BE2C (cell line): ENCODE data around the gene FAHD1.
A peak's percentile ranks its signal among the peaks of the same experiment; 100 is the strongest.

Experiments
- DNase-seq: peaks from one replicate; pipeline ENCODE4 v3.0.0-alpha.2; 2020
- H3K27me3 ChIP-seq: fragments of 250-450 bp; sonication (Bioruptor Pico); 2 replicates; pipeline ENCODE4 v1.5.1; 2020; ENCODE audit warnings: mild to moderate bottlenecking
- H3K36me3 ChIP-seq: fragments of 250-450 bp; sonication (Bioruptor Pico); 2 replicates; pipeline ENCODE4 v1.5.1; 2020; ENCODE audit warnings: mild to moderate bottlenecking
- H3K4me1 ChIP-seq: fragments of 250-450 bp; sonication (Bioruptor Pico); 2 replicates; pipeline ENCODE4 v1.5.1; 2020
- H3K4me3 ChIP-seq: 2 replicates; pipeline ENCODE4 v1.5.1; 2011; ENCODE audit warnings: low read depth, low read length
- H3K9me3 ChIP-seq: fragments of 250-450 bp; sonication (Bioruptor Pico); 2 replicates; pipeline ENCODE4 v1.5.1; 2020
- CTCF ChIP-seq: IDR thresholded peaks from 2 replicates; pipeline ENCODE4 v1.5.1; 2012; ENCODE audit warnings: mild to moderate bottlenecking, low read depth, low read length

Gene FAHD1

GRCh38 chr16:1780677-1781072, 46.3 kb upstream of the FAHD1 start:
- no peaks in the 10 kb centered on the region for H3K4me1 ChIP-seq
- no peak for DNase-seq
- TF ChIP-seq CTCF: no peak
- peaks cover 9% of the 10 kb centered on the region for H3K36me3 ChIP-seq
- H3K4me3 ChIP-seq: no peak overlapping the region
- no peaks in the 10 kb centered on the region for H3K27me3 ChIP-seq
- no peaks in the 10 kb centered on the region for H3K9me3 ChIP-seq

- peaks cover 9% of the 10 kb centered on the region for H3K36me3 ChIP-seq
Observed at GRCh38 chr16:1781254-1781653, 45.8 kb upstream of the FAHD1 start.

GRCh38 chr16:1781758-1782407, 45.1 kb upstream of the FAHD1 start:
- peaks cover 15% of the 10 kb centered on the region for H3K36me3 ChIP-seq
- no peaks in the 10 kb centered on the region for H3K4me1 ChIP-seq
- H3K27me3 ChIP-seq: no peaks in the 10 kb centered on the region
- peak; percentile 34 for DNase-seq
- TF ChIP-seq CTCF: no peak
- H3K9me3 ChIP-seq: no peaks in the 10 kb centered on the region
- peak overlapping the region; percentile 71 for H3K4me3 ChIP-seq

More at GRCh38 chr16:1781254-1781653, 45.8 kb upstream of the FAHD1 start:
- Histone ChIP-seq H3K27me3 (no peaks in the 10 kb centered on the region), H3K9me3 (no peaks in the 10 kb centered on the region), H3K4me3 (peak overlapping the region; percentile 71), H3K4me1 (no peaks in the 10 kb centered on the region)
- no peak for DNase-seq
- TF ChIP-seq CTCF: no peak

GRCh38 chr16:1782408-1783264, 44.4 kb upstream of the FAHD1 start, which contains the start of the genes NUBP2 and SPSB3:
NUBP2 (plus strand) TSS chr16:1782960; CDS start chr16:1783021, 61 bp downstream.
SPSB3 (minus strand) TSS chr16:1782571; CDS start chr16:1781483, 1,088 bp downstream.
- H3K4me1 ChIP-seq: no peaks in the 10 kb centered on the region
- no peaks in the 10 kb centered on the region for H3K9me3 ChIP-seq
- peak; percentile 100 for DNase-seq
- H3K4me3 ChIP-seq: peak within 1 kb of the TSS; percentile 96
- no peak for TF ChIP-seq CTCF
- no peaks in the 10 kb centered on the region for H3K27me3 ChIP-seq
- peaks cover 18% of the 10 kb centered on the region for H3K36me3 ChIP-seq

- Histone ChIP-seq H3K9me3 (no peaks in the 10 kb centered on the region), H3K36me3 (peaks cover 41% of the 10 kb centered on the region), H3K27me3 (no peaks in the 10 kb centered on the region), H3K4me3 (no peak overlapping the region), H3K4me1 (no peaks in the 10 kb centered on the region)
- DNase-seq: no peak
- no peak for TF ChIP-seq CTCF
Observed at GRCh38 chr16:1784977-1785845, 41.8 kb upstream of the FAHD1 start.
